Gastrocnemius medialis (tissue), 4 donors: ENCODE data around the gene RAI1. TPM values are rescaled to one million over a fixed set of nuclear protein-coding genes. Genes with fewer than 3 reads are reported as not detected.
A peak's percentile ranks its signal among the peaks of the same experiment; 100 is the strongest.

ENCODE experiments used
- ATAC-seq, 2 donors: fragments of 150-250 bp; one replicate each; pipeline ENCODE4 v1.9.1; 2016
- DNase-seq, 2 donors: peaks; one replicate each; pipeline ENCODE4 v3.0.0-alpha.2; 2019
- H3K27ac ChIP-seq, 4 donors: fragments of 200-600 bp; sonication (generic); 1 replicate in 1 of 4; 2 replicates in 3 of 4; pipeline ENCODE4 v1.5.1; 2016 to 2018; ENCODE audit warnings: mild to moderate bottlenecking in 2 of 4, moderate library complexity in 1 of 4
- H3K27me3 ChIP-seq, 3 donors: fragments of 200-600 bp; sonication (generic) in 2 of 3; 1 replicate in 1 of 3; 2 replicates in 2 of 3; pipeline versions ENCODE4 v1.5.1 to v1.6.0; 2016 to 2019; ENCODE audit warnings: mild to moderate bottlenecking in 1 of 3, moderate library complexity in 1 of 3
- H3K36me3 ChIP-seq, 2 donors: fragments of 200-600 bp; sonication (generic) in 1 of 2; one replicate each; pipeline ENCODE4 v1.5.1; 2017 to 2018
- H3K4me1 ChIP-seq, 2 donors: fragments of 200-600 bp; sonication (generic) in 1 of 2; one replicate each; pipeline ENCODE4 v1.5.1; 2016 to 2017; ENCODE audit warnings: mild to moderate bottlenecking in 2 of 2
- H3K4me3 ChIP-seq, 4 donors: fragments of 200-600 bp; sonication (generic) in 3 of 4; 1 replicate in 1 of 4; 2 replicates in 3 of 4; pipeline ENCODE4 v1.5.1; 2016 to 2019; ENCODE audit warnings: mild to moderate bottlenecking in 2 of 4
- H3K9me3 ChIP-seq, 3 donors: fragments of 200-600 bp; sonication (generic) in 2 of 3; 1 replicate in 1 of 3; 2 replicates in 2 of 3; pipeline ENCODE4 v1.5.1; 2016 to 2019
- POLR2A ChIP-seq, 2 donors: fragments of 450-650 bp; IDR thresholded peaks; one replicate each; pipeline ENCODE4 v1.6.1; 2017; ENCODE audit warnings: antibody characterized with exemption in 2 of 2, mild to moderate bottlenecking in 2 of 2, moderate library complexity in 2 of 2
- in situ Hi-C, 4 donors: fragments of 200-750 bp; cut with MboI; loops; one replicate each; pipeline versions ENCODE4 v1.15.0 to v1.8.0; 2017; ENCODE audit warnings: low sequenced_read_pairs in 4 of 4
- intact Hi-C: fragments of 100-400 bp; cut with DNase I; formaldehyde crosslinking; loops from one replicate; pipeline ENCODE4 v1.15.1; 2023; ENCODE audit warnings: low total_unique reads
- total RNA-seq, 4 donors: library from RNA; depleted of rRNA; stranded (reverse); fragments of >200 nt; gene quantifications; one replicate each; pipeline versions ENCODE4 v1.1.0 to v1.2.3, GENCODE V29; 2016
- TF ChIP-seq, protein P1 (sequence below), 5 experiments: fragments of 450-650 bp in 3 of 5; fragments of 200-600 bp in 2 of 5; sonication (generic) in 2 of 5; IDR thresholded peaks in 4 of 5; conservative IDR thresholded peaks in 1 of 5; 1 replicate in 4 of 5; 2 replicates in 1 of 5; pipeline ENCODE4 v1.5.1; 2016 to 2019; ENCODE audit warnings: antibody characterized with exemption in 5 of 5, mild to moderate bottlenecking in 3 of 5, moderate library complexity in 3 of 5

The RAI1 gene
- total RNA-seq, 4 donors from 2014 or later = 2.1 to 6.7 (median 4.3) TPM

GRCh38 chr17:17714261-17714866, 33.1 kb downstream of the RAI1 start:
- Histone ChIP-seq H3K4me1 (peaks cover 7 to 14% of the 10 kb centered on the region in 2 donors), H3K36me3 (no peaks in the 10 kb centered on the region), H3K27ac (no peak overlapping the region), H3K9me3 (no peaks in the 10 kb centered on the region), H3K27me3 (no peaks in the 10 kb centered on the region), H3K4me3 (no peak overlapping the region)
- in situ Hi-C loops = loop anchor here in 1 of 4 donors (25.0 kb wide), 1 partner anchor 102 kb away; no protein-coding TSS in a partner anchor
- no peak for TF ChIP-seq POLR2A (IDR thresholded peaks at IDR 0.05)
- TF ChIP-seq, protein P1, sequence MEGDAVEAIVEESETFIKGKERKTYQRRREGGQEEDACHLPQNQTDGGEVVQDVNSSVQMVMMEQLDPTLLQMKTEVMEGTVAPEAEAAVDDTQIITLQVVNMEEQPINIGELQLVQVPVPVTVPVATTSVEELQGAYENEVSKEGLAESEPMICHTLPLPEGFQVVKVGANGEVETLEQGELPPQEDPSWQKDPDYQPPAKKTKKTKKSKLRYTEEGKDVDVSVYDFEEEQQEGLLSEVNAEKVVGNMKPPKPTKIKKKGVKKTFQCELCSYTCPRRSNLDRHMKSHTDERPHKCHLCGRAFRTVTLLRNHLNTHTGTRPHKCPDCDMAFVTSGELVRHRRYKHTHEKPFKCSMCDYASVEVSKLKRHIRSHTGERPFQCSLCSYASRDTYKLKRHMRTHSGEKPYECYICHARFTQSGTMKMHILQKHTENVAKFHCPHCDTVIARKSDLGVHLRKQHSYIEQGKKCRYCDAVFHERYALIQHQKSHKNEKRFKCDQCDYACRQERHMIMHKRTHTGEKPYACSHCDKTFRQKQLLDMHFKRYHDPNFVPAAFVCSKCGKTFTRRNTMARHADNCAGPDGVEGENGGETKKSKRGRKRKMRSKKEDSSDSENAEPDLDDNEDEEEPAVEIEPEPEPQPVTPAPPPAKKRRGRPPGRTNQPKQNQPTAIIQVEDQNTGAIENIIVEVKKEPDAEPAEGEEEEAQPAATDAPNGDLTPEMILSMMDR (IDR thresholded peaks at IDR 0.05 in 4 of 5, conservative IDR thresholded peaks at IDR 0.05 in 1 of 5) = no peak
- peak in 1 of 2 donors; percentile 26 for ATAC-seq
- intact Hi-C loops = no loop called here
- no peak for DNase-seq

DNA sequence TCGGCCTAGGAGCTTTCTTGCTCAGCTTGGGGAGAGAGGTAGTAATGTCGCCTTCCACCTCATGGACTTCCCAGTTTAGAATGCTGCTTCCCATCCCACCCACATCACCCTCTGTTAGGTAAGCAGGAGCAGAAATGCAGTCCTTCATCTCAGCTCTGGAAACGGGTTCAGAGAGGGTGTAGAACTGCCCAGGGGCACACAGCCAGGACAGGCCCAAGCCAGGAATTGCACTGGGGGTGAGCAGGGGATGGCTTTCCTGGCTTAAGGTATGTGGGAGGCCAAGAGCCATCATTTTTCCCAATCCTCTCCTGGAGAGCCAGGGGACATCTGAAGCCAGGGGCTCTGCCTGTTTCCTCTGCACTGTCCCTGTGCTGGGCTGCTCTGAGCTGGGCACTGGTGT, 33.6 kb downstream of the RAI1 start:
- Histone ChIP-seq H3K4me1 (peaks cover 7 to 14% of the 10 kb centered on the region in 2 donors), H3K27ac (no peak overlapping the region)

GRCh38 chr17:17716837-17717523, 35.7 kb downstream of the RAI1 start:
- in situ Hi-C loops = loop anchor here in 1 of 4 donors (25.0 kb wide), 1 partner anchor 105 kb away; no protein-coding TSS in a partner anchor
- intact Hi-C loops = no loop called here
- no peak overlapping the region for H3K27ac ChIP-seq
- H3K36me3 ChIP-seq = no peaks in the 10 kb centered on the region
- H3K9me3 ChIP-seq = no peaks in the 10 kb centered on the region
- no peak for ATAC-seq
- no peak overlapping the region for H3K4me3 ChIP-seq
- no peaks in the 10 kb centered on the region for H3K27me3 ChIP-seq
- no peak for DNase-seq
- TF ChIP-seq POLR2A (IDR thresholded peaks at IDR 0.05) = no peak
- TF ChIP-seq, protein P1 (IDR thresholded peaks at IDR 0.05 in 4 of 5, conservative IDR thresholded peaks at IDR 0.05 in 1 of 5) = no peak
- peaks cover 7 to 14% of the 10 kb centered on the region in 2 donors for H3K4me1 ChIP-seq

More for the DNA sequence above, 33.6 kb downstream of the RAI1 start:
- Histone ChIP-seq H3K27me3 (no peaks in the 10 kb centered on the region), H3K4me3 (no peak overlapping the region), H3K9me3 (no peaks in the 10 kb centered on the region), H3K36me3 (no peaks in the 10 kb centered on the region)
- ATAC-seq (no peak), DNase-seq (no peak)
- in situ Hi-C loops (loop anchor here in 1 of 4 donors (25.0 kb wide), 1 partner anchor 103 kb away; no protein-coding TSS in a partner anchor), intact Hi-C loops (no loop called here)
- TF ChIP-seq, protein P1 (IDR thresholded peaks at IDR 0.05 in 4 of 5, conservative IDR thresholded peaks at IDR 0.05 in 1 of 5) = no peak
- no peak for TF ChIP-seq POLR2A (IDR thresholded peaks at IDR 0.05)

- Histone ChIP-seq H3K27ac (no peak overlapping the region), H3K36me3 (no peaks in the 10 kb centered on the region), H3K9me3 (no peaks in the 10 kb centered on the region), H3K27me3 (no peaks in the 10 kb centered on the region), H3K4me3 (no peak overlapping the region), H3K4me1 (peaks cover 11 to 18% of the 10 kb centered on the region in 2 donors)
- intact Hi-C loops = no loop called here
- TF ChIP-seq, protein P1 (IDR thresholded peaks at IDR 0.05 in 4 of 5, conservative IDR thresholded peaks at IDR 0.05 in 1 of 5) = no peak
- no peak for TF ChIP-seq POLR2A (IDR thresholded peaks at IDR 0.05)
- DNase-seq = no peak
- in situ Hi-C loops = loop anchor here in 1 of 4 donors (25.0 kb wide), 1 partner anchor 106 kb away; no protein-coding TSS in a partner anchor
- no peak for ATAC-seq
These were observed 37.0 kb downstream of the RAI1 start for GRCh38 chr17:17718251-17718650.
